Measurements from ENCODE around the gene CSNK2A1.

Gene CSNK2A1

GRCh38 chr20:427849-428657 lies 115.5 kb downstream of the CSNK2A1 start:
- no peak for DNase-seq

- no peak for DNase-seq
Measured at GRCh38 chr20:427401-427800, 116.2 kb downstream of the CSNK2A1 start.

- no peak for DNase-seq
Measured at GRCh38 chr20:426566-426965, 117.0 kb downstream of the CSNK2A1 start.

All from NCI-H2029 (cell line).